ENCODE data around the gene ADGRD1.

Gene ADGRD1

GRCh38 chr12:131027876-131028586 lies 74.3 kb downstream of the ADGRD1 start:
- no peak for DNase-seq

- no peak for DNase-seq
These were observed 75.1 kb downstream of the ADGRD1 start for GRCh38 chr12:131028587-131029338.

- no peak for DNase-seq
These were observed 77.0 kb downstream of the ADGRD1 start for GRCh38 chr12:131030472-131031328.

- DNase-seq = no peak
These were observed 78.5 kb downstream of the ADGRD1 start for GRCh38 chr12:131032082-131032750.

GRCh38 chr12:131033486-131033885 lies 79.8 kb downstream of the ADGRD1 start:
- no peak for DNase-seq

GRCh38 chr12:131033886-131034482 lies 80.3 kb downstream of the ADGRD1 start:
- DNase-seq = no peak

GRCh38 chr12:131034631-131035244 lies 81.0 kb downstream of the ADGRD1 start:
- DNase-seq = no peak

- DNase-seq = peak; percentile 28
These were observed 81.6 kb downstream of the ADGRD1 start for GRCh38 chr12:131035245-131035681.

- DNase-seq = peak; percentile 48
These were observed 84.5 kb downstream of the ADGRD1 start for GRCh38 chr12:131038159-131038558.

- DNase-seq = no peak
These were observed 85.5 kb downstream of the ADGRD1 start for GRCh38 chr12:131038961-131039950.

- DNase-seq = no peak
These were observed 86.8 kb downstream of the ADGRD1 start for GRCh38 chr12:131040491-131040890.

GRCh38 chr12:131041216-131041967 lies 87.7 kb downstream of the ADGRD1 start:
- DNase-seq = no peak

GRCh38 chr12:131041968-131042833 lies 88.5 kb downstream of the ADGRD1 start:
- no peak for DNase-seq

GRCh38 chr12:131042834-131043245 lies 89.1 kb downstream of the ADGRD1 start:
- DNase-seq = no peak

GRCh38 chr12:131043401-131043871 lies 89.7 kb downstream of the ADGRD1 start:
- DNase-seq = no peak

- DNase-seq = no peak
These were observed 90.4 kb downstream of the ADGRD1 start for GRCh38 chr12:131044136-131044535.

- DNase-seq = no peak
These were observed 91.2 kb downstream of the ADGRD1 start for GRCh38 chr12:131044760-131045381.
